ENCODE results near the gene PRKCSH. TPM values are rescaled to one million over a fixed set of nuclear protein-coding genes. Genes with fewer than 3 reads are reported as not detected.
"Not testable (repeated sequence)": the region's sequence is repeated elsewhere in the genome, so short reads cannot be mapped to it uniquely, and the experiment has no call there.

The PRKCSH gene
- total and polyA plus RNA-seq, 8 donors, result 273 to 338 (median 304) TPM

DNA sequence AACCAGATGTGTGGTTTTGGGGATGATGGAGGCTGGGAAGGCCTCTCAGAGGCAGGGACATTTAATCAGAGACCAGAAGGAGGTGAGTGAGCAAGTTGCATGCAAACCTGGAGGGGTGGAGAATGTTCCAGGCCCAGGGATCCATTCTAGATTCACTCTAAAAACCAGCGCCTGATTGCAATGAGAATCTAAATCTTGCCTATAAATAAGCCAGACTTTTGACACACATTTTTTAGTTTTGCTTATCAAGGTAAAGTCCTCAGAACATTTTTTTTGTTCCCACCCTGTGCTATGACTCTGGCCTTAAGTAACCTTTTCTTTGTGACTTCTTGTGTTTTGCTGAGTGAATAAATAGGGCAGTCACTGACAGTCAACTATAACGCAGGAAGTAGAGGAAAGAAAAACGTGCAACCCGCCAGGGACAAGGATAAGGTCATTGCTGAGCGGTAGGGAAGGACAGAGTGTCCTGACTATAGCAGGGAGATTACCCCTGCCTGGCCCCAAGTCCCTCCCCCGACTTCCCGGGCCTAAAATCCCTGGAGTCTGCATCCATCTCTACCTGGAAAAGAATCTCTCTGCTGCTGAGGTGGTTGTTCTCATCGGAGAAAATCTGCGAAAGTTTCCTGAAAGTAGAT is 30.7 kb upstream of the PRKCSH start:
- ATAC-seq (no peak), DNase-seq (peak in 1 of 4 donors; percentile 3)
- TF ChIP-seq, protein P1, sequence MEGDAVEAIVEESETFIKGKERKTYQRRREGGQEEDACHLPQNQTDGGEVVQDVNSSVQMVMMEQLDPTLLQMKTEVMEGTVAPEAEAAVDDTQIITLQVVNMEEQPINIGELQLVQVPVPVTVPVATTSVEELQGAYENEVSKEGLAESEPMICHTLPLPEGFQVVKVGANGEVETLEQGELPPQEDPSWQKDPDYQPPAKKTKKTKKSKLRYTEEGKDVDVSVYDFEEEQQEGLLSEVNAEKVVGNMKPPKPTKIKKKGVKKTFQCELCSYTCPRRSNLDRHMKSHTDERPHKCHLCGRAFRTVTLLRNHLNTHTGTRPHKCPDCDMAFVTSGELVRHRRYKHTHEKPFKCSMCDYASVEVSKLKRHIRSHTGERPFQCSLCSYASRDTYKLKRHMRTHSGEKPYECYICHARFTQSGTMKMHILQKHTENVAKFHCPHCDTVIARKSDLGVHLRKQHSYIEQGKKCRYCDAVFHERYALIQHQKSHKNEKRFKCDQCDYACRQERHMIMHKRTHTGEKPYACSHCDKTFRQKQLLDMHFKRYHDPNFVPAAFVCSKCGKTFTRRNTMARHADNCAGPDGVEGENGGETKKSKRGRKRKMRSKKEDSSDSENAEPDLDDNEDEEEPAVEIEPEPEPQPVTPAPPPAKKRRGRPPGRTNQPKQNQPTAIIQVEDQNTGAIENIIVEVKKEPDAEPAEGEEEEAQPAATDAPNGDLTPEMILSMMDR (IDR thresholded peaks at IDR 0.05), result no peak
- Histone ChIP-seq H3K27ac (no peak overlapping the region), H3K36me3 (peaks cover 0 to 13% of the 10 kb centered on the region in 2 donors), H3K4me1 (peaks cover 0 to 14% of the 10 kb centered on the region in 2 donors), H3K4me3 (no peak overlapping the region), H3K27me3 (peaks cover 0 to 9% of the 10 kb centered on the region in 2 donors), H3K9me3 (no peaks in the 10 kb centered on the region)
- intact Hi-C loops (cut with DNase I), result no loop called here

DNA sequence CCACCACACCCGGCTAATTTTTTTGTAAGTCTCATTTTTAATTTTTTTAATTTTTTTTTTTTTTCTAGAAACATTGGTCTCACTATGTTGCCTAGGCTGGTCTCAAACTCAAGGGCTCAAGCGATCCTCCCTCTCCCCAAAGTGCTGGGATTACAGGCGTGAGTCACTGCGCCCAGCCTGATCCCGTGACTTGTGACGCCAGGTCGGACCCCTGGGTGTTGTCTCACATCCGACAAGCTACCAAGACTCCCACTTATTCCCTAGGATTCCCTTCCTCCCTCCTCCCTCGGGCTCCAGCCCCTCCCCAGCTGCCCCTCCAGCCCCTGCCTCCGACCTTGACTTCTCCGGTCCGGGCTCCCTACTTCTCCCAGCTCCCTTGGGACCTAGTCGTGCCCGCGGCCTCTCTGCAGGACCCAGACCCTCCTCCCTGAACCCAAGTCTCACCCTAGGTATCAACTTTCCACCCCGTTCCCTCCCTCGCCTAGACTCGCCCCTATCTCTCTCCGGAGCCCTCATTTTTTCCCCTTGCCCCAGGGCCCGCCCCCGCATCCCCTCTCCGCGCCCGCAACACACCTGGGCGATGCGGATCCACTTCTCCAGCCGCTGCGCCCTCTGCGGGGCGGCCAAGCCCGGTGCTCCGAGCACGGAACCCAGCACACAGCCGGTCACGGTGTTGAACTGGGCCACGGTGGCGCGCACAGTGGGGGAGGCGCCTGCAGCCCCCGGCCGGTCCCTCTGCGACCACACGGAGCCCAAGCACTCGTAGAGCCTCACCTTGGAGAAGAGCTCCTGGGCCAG is 29.4 kb upstream of the PRKCSH start:
- TF ChIP-seq, protein P1 (IDR thresholded peaks at IDR 0.05), result no peak
- ATAC-seq (peak; percentile 36), DNase-seq (peak in 1 of 4 donors; percentile 78)
- intact Hi-C loops (cut with DNase I), result no loop called here
- peaks cover 0 to 13% of the 10 kb centered on the region in 2 donors for H3K36me3 ChIP-seq
- H3K27ac ChIP-seq, result no peak overlapping the region
- peaks cover 0 to 14% of the 10 kb centered on the region in 2 donors for H3K4me1 ChIP-seq
- H3K27me3 ChIP-seq, result peaks cover 0 to 9% of the 10 kb centered on the region in 2 donors
- H3K9me3 ChIP-seq, result no peaks in the 10 kb centered on the region
- no peak overlapping the region for H3K4me3 ChIP-seq

DNA sequence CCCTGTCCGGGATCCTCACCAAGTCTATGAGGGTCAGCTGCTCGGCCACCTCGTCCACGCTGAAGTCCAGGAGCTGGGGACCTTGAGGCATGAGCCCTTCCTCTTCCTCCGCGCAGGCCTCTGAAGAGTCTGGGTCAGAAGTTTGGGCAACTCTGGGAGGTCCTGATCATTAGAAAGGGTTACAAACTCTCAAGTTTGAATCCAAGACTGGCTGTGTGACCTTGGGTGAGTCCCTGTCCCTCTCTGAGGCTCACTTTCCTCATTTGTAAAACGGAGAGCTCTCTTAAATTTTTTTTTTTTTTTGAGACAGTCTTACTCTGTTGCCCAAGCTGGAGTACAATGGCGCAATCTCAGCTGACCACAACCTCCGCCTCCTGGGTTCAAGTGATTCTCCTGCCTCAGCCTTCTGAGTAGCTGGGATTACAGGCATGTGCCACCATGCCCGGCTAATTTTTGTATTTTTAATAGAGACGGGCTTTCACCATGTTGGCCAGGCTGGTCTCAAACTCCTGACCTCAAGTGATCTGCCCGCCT is 28.7 kb upstream of the PRKCSH start:
- intact Hi-C loops (cut with DNase I); DNase-seq; H3K4me3 ChIP-seq; H3K9me3 ChIP-seq; H3K27me3 ChIP-seq; H3K27ac ChIP-seq: not testable (repeated sequence)
- H3K36me3 ChIP-seq, result peaks cover 0 to 13% of the 10 kb centered on the region in 2 donors
- H3K4me1 ChIP-seq, result peaks cover 0 to 14% of the 10 kb centered on the region in 2 donors
- ATAC-seq, result peak; percentile 40

DNA sequence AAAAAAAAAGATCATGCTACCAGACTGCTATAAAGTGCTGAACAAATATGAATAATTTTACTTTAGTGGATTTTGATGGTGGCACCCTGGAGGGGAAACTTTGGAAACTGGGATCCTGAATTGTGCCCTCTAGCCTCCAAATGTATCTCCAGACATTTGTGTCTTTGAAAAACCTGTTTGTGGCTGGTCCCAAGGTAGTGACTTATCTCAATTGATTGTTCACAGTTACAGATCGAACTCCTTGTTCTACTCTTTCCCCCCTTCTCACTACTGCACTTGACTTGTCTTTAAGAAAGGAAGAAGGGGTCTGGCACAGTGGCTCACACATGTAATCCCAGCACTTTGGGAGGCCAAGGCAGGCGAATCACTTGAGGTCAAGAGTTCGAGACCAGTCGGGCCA is 26.8 kb upstream of the PRKCSH start:
- Histone ChIP-seq H3K27ac (no peak overlapping the region), H3K4me1 (peaks cover 0 to 14% of the 10 kb centered on the region in 2 donors), H3K9me3 (no peaks in the 10 kb centered on the region), H3K27me3 (peaks cover 0 to 9% of the 10 kb centered on the region in 2 donors), H3K4me3 (no peak overlapping the region), H3K36me3 (peaks cover 0 to 7% of the 10 kb centered on the region in 2 donors)
- no peak for ATAC-seq
- TF ChIP-seq, protein P1 (IDR thresholded peaks at IDR 0.05), result no peak
- intact Hi-C loops (cut with DNase I), result no loop called here
- DNase-seq, result no peak

DNA sequence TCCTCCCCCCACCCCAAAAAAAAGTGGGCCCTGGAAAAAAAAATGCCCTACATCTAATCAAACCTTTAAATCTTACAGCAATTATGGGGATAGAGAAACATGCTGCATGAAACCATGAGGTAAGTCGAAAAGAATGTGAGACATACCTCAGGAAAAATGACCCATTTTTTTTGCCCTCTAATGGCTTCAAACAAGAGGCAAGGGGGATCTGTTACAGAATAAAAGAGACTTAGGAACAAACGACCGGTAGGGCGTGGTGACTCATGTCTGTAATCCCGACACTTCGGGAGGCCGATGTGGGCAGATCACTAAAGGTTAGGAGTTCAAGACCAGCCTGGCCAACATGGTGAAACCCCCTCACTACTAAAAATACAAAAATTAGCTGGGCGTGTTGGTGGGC is 24.8 kb upstream of the PRKCSH start:
- TF ChIP-seq, protein P1 (IDR thresholded peaks at IDR 0.05), result no peak

More for the DNA sequence above, 24.8 kb upstream of the PRKCSH start:
- peaks cover 0 to 5% of the 10 kb centered on the region in 2 donors for H3K36me3 ChIP-seq
- peaks cover 0 to 14% of the 10 kb centered on the region in 2 donors for H3K4me1 ChIP-seq
- ATAC-seq (no peak), DNase-seq (no peak)
- H3K27ac ChIP-seq, result no peak overlapping the region
- peaks cover 0 to 9% of the 10 kb centered on the region in 2 donors for H3K27me3 ChIP-seq
- H3K9me3 ChIP-seq, result no peaks in the 10 kb centered on the region
- intact Hi-C loops (cut with DNase I), result no loop called here
- H3K4me3 ChIP-seq, result no peak overlapping the region
